Thyroid gland (tissue), 4 donors: ENCODE results near the gene CDH4.

ENCODE experiments used
- CTCF ChIP-seq, 6 experiments: fragments of 200-600 bp in 3 of 6; fragments of 450-650 bp in 3 of 6; sonication (generic) in 3 of 6; IDR thresholded peaks; one replicate each; pipeline ENCODE4 v1.5.1; 2016 to 2019; ENCODE audit warnings: antibody characterized with exemption in 6 of 6, mild to moderate bottlenecking in 2 of 6, inconsistent platforms in 1 of 6, moderate library complexity in 1 of 6
- POLR2A ChIP-seq, 2 donors: fragments of 450-650 bp; IDR thresholded peaks; one replicate each; pipeline ENCODE4 v1.6.1; 2017; ENCODE audit warnings: antibody characterized with exemption in 2 of 2, mild to moderate bottlenecking in 2 of 2, moderate library complexity in 1 of 2

GRCh38 chr20:61451953-61452352 is 199.9 kb downstream of the CDH4 start:
- TF ChIP-seq POLR2A (IDR thresholded peaks at IDR 0.05) (no peak), CTCF (IDR thresholded peaks at IDR 0.05) (no peak)
